Activated CD4-positive, alpha-beta T cell treated with anti-CD3 and anti-CD28 coated beads, Interleukin-2, amount 50 U/mL, for 4 hours (primary cell): ENCODE results near the gene PUM2.
"Not testable (repeated sequence)": the region's sequence is repeated elsewhere in the genome, so short reads cannot be mapped to it uniquely, and the experiment has no call there.

Source experiments
- DNase-seq, 2 experiments: peaks; one replicate each; pipeline ENCODE4 v3.0.0-alpha.2; 2020

PUM2 gene

GRCh38 chr2:20370191-20370590 lies 19.5 kb upstream of the PUM2 start:
- DNase-seq: no peak

GRCh38 chr2:20369366-20369765 lies 18.7 kb upstream of the PUM2 start:
- DNase-seq: no peak

GRCh38 chr2:20368706-20369105 lies 18.1 kb upstream of the PUM2 start:
- no peak for DNase-seq

- DNase-seq: not testable (repeated sequence)
These were observed 17.3 kb upstream of the PUM2 start for GRCh38 chr2:20367929-20368328.

- DNase-seq: no peak
These were observed 16.1 kb upstream of the PUM2 start for GRCh38 chr2:20366672-20367116.

- no peak for DNase-seq
These were observed 14.7 kb upstream of the PUM2 start for GRCh38 chr2:20365249-20365817.

- no peak for DNase-seq
These were observed 12.9 kb upstream of the PUM2 start for GRCh38 chr2:20363578-20363977.

GRCh38 chr2:20362701-20363435 lies 12.2 kb upstream of the PUM2 start:
- DNase-seq: no peak

- no peak for DNase-seq
These were observed 11.2 kb upstream of the PUM2 start for GRCh38 chr2:20361893-20362292.

- DNase-seq: no peak
These were observed 8.5 kb upstream of the PUM2 start for GRCh38 chr2:20359096-20359495.

GRCh38 chr2:20357638-20358389 lies 7.2 kb upstream of the PUM2 start:
- DNase-seq: no peak

GRCh38 chr2:20356042-20356441 lies 5.4 kb upstream of the PUM2 start:
- DNase-seq: no peak

- no peak for DNase-seq
These were observed 4.5 kb upstream of the PUM2 start for GRCh38 chr2:20355131-20355530.

- DNase-seq: no peak
These were observed 2.8 kb upstream of the PUM2 start for GRCh38 chr2:20353241-20353992.

GRCh38 chr2:20352581-20353216 lies 2.1 kb upstream of the PUM2 start:
- DNase-seq: no peak

GRCh38 chr2:20352230-20352578 lies 1.6 kb upstream of the PUM2 start:
- no peak for DNase-seq

- no peak for DNase-seq
These were observed 1.0 kb upstream of the PUM2 start for GRCh38 chr2:20351555-20352229.

- DNase-seq: peak; percentile 41 to 46
These were observed 467 bp downstream of the PUM2 start for GRCh38 chr2:20350041-20350712.

GRCh38 chr2:20349513-20349921 lies 1.1 kb downstream of the PUM2 start:
- DNase-seq: no peak

- DNase-seq: no peak
These were observed 2.1 kb downstream of the PUM2 start for GRCh38 chr2:20348542-20348941.

- DNase-seq: no peak
These were observed 3.9 kb downstream of the PUM2 start for GRCh38 chr2:20346565-20347381.
